T-helper 1 cell treated with Interleukin-12 subunit alpha and Interleukin-12 subunit beta and Interleukin-4 antibody, amounts not matched to agents 30 μg/mL and 1 μg/mL, for 36 hours (primary cell): ENCODE measurements around the gene DCHS1.

Experiments used
- H3K27ac Mint-ChIP-seq: one replicate; pipeline ENCODE4 v1.8.0; 2021; ENCODE audit warnings: mild to moderate bottlenecking, mixed read lengths
- H3K27me3 Mint-ChIP-seq: one replicate; pipeline ENCODE4 v1.8.0; 2021; ENCODE audit warnings: low read depth, mixed read lengths
- H3K36me3 Mint-ChIP-seq: one replicate; pipeline ENCODE4 v1.8.0; 2021; ENCODE audit warnings: low read depth, mixed read lengths
- H3K4me1 Mint-ChIP-seq: one replicate; pipeline ENCODE4 v1.8.0; 2021; ENCODE audit warnings: low read depth, mixed read lengths
- H3K4me3 Mint-ChIP-seq: one replicate; pipeline ENCODE4 v1.8.0; 2021; ENCODE audit warnings: mild to moderate bottlenecking, moderate library complexity, mixed read lengths
- H3K9me3 Mint-ChIP-seq: one replicate; pipeline ENCODE4 v1.8.0; 2021; ENCODE audit warnings: mixed read lengths

Gene DCHS1

DNA sequence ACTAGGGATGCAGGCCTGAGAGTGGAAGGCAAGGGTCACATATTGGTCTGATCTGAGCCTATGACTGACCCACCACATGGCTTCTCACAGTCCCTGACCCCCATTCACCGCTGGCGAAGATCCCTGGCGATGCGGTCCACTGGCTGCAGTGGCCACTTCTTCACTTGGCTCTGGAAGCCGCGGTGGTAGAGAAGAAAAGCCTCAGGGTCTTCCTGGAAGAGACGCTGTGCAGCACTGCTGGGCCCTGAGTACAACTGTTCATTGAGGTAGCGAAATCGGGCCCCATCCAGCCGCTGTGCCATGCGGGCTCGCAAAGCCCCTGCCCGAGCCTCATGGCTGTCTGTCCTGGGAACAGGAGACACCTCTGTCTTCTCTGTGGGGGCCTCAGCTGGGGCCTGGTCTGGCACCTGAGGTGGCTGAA lies 54.6 kb downstream of the DCHS1 start:
- Mint-ChIP-seq H3K27ac (no peak overlapping the region), H3K27me3 (no peaks in the 10 kb centered on the region), H3K9me3 (no peaks in the 10 kb centered on the region), H3K4me1 (peaks cover 16% of the 10 kb centered on the region), H3K36me3 (peaks cover 30% of the 10 kb centered on the region), H3K4me3 (no peak overlapping the region)

DNA sequence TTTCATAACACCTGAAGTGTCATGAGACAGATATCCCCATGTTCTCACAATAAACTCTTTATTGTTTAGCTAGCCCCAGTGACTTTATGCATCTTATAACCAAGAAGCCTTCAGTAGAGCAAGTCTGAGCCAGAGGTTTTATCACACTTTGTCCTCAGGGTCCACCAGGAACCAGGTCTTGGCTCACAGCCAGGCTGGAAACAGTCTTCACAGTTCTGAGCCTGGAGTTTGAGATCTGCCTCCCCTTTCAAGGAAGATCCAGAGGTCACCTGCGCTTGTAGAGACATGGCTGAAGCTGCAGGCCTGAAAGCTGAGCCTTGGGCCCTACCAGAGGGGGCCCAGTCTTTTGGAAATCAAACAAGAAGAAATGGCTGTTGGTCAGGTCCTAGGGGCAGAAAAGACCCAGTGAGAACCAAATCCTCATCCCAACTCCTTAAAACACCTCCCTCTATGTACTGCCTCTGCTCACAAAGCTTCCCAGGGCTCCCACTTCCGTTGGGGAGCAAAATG lies 55.7 kb downstream of the DCHS1 start:
- Mint-ChIP-seq H3K27ac (no peak overlapping the region), H3K36me3 (peaks cover 30% of the 10 kb centered on the region)

DNA sequence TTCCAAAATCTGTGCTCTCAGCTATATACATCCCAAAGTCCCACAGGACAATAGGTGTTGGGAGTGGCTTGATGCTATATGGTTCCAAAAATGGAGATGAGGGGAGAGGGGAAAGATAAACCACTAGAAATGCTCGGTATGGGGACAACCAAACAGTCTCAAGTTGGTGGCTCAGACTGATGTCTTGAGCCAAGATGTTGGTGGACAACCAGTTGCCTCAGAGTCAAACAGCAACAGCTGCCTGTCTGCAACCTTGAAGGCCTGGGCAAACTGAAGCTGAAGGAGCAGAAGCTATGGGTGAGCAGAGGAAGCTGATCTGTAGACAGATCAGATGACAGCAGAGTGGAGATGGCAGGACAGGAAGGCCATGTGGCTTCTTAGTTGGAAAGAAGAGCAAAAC lies 56.2 kb downstream of the DCHS1 start:
- Mint-ChIP-seq H3K4me3 (no peak overlapping the region), H3K4me1 (peaks cover 12% of the 10 kb centered on the region), H3K27me3 (no peaks in the 10 kb centered on the region), H3K36me3 (peaks cover 33% of the 10 kb centered on the region), H3K27ac (no peak overlapping the region), H3K9me3 (no peaks in the 10 kb centered on the region)

More for the DNA sequence above, 55.7 kb downstream of the DCHS1 start:
- Mint-ChIP-seq H3K4me1 (peaks cover 12% of the 10 kb centered on the region), H3K9me3 (no peaks in the 10 kb centered on the region), H3K27me3 (no peaks in the 10 kb centered on the region), H3K4me3 (no peak overlapping the region)

DNA sequence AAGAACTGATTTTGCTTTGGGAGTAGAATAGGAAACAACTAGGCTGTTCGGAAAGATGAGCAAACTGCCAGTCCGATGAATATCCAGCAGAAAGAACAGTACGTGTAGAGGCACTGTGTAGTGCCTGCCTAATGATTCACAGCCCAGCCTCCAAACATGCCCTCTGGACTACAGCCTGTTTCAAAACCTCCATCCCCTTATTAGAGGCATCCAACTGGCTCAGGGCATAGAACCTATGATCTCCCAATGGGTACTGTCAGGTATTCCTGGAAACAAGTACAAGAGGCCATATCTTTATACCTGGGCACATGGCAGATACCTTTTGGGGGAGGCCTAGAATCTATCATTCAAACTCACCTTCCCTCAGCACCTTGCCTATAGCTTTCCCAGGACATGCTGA lies 57.1 kb downstream of the DCHS1 start:
- no peaks in the 10 kb centered on the region for H3K9me3 Mint-ChIP-seq
- H3K36me3 Mint-ChIP-seq = peaks cover 36% of the 10 kb centered on the region
- H3K4me3 Mint-ChIP-seq = no peak overlapping the region
- H3K4me1 Mint-ChIP-seq = peaks cover 17% of the 10 kb centered on the region
- H3K27ac Mint-ChIP-seq = no peak overlapping the region
- H3K27me3 Mint-ChIP-seq = no peaks in the 10 kb centered on the region

DNA sequence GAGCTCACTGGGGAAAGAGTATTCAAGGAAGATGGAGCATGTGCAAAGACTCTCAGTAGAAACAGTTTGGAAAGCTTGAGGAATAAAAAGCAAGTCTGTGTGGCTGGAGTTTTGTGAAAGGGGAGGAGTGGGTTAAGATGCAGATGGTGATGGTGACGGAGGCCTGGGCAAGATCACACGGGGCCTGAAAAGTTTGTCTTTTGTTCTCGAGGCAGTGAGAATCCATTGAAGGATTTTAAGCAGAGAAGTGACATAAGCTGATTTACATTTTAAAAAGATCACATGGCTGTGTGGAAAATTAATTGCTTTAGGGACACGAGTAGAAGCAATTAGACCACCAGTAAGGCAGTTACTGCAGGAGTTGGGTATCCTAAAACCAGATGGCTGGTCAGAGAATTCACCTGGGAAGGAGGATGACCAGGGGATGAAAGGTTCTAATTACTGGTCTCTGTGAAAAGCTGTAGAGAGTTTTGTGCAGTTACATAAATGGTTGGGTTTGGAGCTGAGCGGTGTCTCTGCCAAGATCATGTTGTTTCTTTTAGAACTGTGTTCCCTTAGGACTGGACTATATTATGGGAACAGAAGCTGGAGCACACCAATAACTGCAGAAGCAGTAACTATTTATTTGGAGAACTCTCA lies 59.3 kb downstream of the DCHS1 start:
- peaks cover 40% of the 10 kb centered on the region for H3K36me3 Mint-ChIP-seq
- H3K4me3 Mint-ChIP-seq = no peak overlapping the region
- H3K4me1 Mint-ChIP-seq = peaks cover 17% of the 10 kb centered on the region
- H3K9me3 Mint-ChIP-seq = no peaks in the 10 kb centered on the region
- no peak overlapping the region for H3K27ac Mint-ChIP-seq
- no peaks in the 10 kb centered on the region for H3K27me3 Mint-ChIP-seq

DNA sequence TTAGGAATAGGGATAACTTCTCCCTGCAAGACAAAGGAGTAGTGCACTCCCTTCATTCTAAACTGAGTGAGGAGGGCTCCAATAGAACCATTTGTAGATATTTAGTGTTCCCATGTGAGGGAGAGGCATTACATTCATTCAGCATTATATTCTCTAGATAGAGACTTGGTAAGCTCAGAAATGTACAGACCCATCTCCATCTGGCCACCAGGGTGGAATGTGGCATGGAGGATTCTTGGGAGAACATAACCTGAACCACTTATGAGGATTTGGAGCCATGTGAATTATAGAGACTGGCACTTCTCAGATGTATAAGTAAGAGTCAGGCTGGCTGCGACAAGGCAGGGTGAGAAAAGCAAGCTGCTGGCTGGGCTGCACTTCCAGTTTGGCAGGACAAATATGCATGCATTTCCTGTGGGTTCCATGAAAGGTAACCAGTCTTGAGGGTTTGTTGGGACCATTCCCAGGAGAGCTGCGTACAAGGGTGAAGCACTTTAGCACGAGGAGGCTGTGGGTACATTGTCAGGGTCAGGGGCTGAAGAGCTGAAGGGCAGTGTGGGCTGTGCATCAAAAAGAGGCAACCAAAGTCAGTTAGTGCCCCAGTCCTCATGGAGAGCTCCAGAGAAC lies 61.4 kb downstream of the DCHS1 start:
- H3K27me3 Mint-ChIP-seq = no peaks in the 10 kb centered on the region
- peaks cover 37% of the 10 kb centered on the region for H3K36me3 Mint-ChIP-seq
- no peak overlapping the region for H3K27ac Mint-ChIP-seq
- H3K4me1 Mint-ChIP-seq = peaks cover 10% of the 10 kb centered on the region
- no peaks in the 10 kb centered on the region for H3K9me3 Mint-ChIP-seq
- H3K4me3 Mint-ChIP-seq = no peak overlapping the region

DNA sequence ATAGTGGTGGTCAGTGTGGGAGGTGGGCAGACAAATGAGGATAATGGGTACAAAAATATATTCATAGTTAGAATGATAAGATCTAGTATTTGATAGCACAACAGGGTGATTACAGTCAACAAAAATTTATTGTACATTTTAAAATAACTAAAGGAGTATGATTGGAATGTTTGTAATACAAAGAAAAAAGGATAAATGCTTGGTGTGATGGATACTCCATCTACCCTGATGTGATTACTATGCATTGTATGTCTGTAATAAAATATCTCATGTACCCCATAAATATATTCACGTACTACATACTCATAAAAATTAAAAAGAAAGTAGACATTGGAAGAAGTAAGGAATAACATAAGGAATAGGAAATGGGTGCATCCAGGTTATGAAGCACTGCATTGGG lies 67.6 kb downstream of the DCHS1 start:
- Mint-ChIP-seq H3K36me3 (peaks cover 38% of the 10 kb centered on the region), H3K27ac (no peak overlapping the region), H3K9me3 (peaks cover 21% of the 10 kb centered on the region), H3K4me1 (no peaks in the 10 kb centered on the region), H3K4me3 (no peak overlapping the region), H3K27me3 (no peaks in the 10 kb centered on the region)

DNA sequence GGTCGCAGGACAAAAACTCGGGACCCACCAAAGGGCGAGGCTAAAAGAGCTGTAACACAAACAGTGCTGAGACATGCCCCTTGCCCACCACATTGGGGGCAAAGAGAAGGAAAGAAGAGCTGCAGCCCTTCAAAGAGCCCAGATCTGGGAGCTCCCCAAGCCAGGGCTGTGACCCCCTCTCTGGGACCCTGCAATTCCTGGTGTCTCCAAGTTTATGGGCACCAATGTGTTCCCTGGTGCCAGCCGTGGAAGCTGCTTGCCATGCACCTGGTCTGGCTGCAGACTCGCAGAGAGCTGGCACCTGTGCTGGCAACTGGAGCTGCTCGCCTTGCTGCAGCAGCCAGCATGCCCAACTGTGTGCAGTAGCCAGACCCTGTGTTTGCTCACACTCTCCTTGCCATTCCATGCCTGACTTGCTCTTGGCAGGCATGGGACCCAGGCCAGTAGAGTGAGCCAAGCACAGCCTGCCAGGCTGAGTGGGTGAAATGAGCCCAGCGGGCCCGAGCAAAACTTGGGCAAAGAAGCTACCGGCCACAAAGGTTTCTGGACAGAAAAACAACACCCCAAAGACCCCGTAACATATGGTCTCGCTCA lies 68.2 kb downstream of the DCHS1 start:
- H3K27ac Mint-ChIP-seq = no peak overlapping the region
- no peak overlapping the region for H3K4me3 Mint-ChIP-seq
- H3K9me3 Mint-ChIP-seq = peaks cover 26% of the 10 kb centered on the region
- no peaks in the 10 kb centered on the region for H3K4me1 Mint-ChIP-seq
- H3K36me3 Mint-ChIP-seq = peaks cover 40% of the 10 kb centered on the region
- H3K27me3 Mint-ChIP-seq = no peaks in the 10 kb centered on the region

DNA sequence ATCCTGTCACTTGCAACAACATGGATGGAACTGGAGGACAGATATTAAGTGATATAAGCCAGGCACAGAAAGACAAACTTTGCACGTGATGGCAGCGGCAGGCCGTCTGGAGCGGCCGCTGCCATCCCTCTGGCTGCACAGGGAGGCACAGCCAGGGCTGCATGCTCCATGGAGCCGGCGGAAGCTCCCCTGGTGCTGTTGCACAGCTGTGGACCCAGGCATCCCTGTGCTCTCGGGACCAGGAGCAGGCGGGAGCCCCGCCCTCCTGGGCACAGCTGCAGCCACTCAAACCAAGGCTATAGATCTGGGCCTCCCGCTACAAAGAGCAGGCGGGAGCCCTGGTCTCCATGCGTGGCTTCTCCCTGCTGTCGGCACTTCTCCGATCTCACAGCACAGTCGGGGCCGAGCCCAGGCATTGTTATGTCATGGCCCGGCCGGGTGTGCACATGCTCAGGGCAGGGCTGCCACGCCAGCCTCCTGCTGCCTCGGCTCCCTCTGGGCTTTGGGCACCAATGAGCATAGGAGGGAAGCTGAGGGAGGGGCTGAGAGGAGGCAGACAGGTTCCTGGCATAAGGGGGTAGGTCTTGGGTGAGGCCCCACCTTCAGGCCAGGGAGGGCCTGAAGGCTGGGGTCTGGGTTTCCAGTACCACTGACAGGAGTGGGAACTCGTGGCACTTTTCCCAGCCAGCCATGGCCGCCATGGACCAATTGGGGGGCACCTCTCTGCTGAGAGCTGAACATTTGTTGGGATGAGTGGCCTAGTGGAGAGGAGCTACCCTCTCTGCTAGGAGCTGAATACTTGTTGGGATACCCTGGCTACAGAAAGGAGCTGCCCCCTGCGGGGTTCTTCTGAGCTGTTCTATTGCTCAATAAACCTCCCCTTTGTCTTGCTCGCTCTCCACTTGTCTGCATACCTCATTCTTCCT lies 68.9 kb downstream of the DCHS1 start:
- no peaks in the 10 kb centered on the region for H3K27me3 Mint-ChIP-seq
- no peak overlapping the region for H3K4me3 Mint-ChIP-seq
- H3K4me1 Mint-ChIP-seq = no peaks in the 10 kb centered on the region
- peaks cover 26% of the 10 kb centered on the region for H3K9me3 Mint-ChIP-seq
- peaks cover 40% of the 10 kb centered on the region for H3K36me3 Mint-ChIP-seq
- no peak overlapping the region for H3K27ac Mint-ChIP-seq

DNA sequence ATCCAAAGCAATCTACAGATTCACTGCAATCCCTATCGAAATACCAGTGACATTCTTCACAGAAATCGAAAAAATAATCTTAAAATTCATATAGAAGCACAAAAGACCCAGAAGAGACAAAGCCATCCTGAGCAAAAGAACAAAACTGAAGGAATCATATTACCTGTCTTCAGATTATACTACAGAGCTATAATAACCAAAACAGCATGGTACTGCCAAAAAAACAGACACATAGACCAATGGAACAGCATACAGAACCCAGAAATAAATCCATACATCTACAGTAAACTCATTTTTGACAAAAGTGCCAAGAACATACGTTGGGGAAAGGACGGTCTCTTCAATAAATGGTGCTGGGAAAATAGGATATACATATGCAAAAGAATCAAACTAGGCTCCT lies 71.1 kb downstream of the DCHS1 start:
- peaks cover 42% of the 10 kb centered on the region for H3K36me3 Mint-ChIP-seq
- peaks cover 26% of the 10 kb centered on the region for H3K9me3 Mint-ChIP-seq
- H3K27me3 Mint-ChIP-seq = no peaks in the 10 kb centered on the region
- H3K27ac Mint-ChIP-seq = no peak overlapping the region
- H3K4me3 Mint-ChIP-seq = no peak overlapping the region
- no peaks in the 10 kb centered on the region for H3K4me1 Mint-ChIP-seq

DNA sequence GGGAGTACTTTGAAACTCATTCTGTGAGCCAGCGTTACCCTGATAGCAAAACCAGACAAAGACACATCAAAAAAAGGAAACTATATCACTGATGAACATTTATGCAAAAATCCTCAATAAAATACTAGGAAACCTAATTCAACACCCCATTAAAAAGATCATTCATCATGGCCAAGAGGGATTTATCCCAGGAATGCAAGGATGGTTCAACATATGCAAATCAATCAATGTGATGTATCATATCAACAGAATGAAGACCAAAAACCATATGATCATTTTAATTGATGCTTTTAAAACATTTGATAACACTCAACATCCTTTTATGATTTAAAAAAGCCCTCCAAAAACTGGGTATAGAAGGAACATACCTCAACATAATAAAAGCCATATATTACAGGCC lies 72.0 kb downstream of the DCHS1 start:
- Mint-ChIP-seq H3K36me3 (peaks cover 42% of the 10 kb centered on the region), H3K27ac (no peak overlapping the region), H3K9me3 (peaks cover 26% of the 10 kb centered on the region), H3K4me1 (no peaks in the 10 kb centered on the region), H3K4me3 (no peak overlapping the region), H3K27me3 (no peaks in the 10 kb centered on the region)

DNA sequence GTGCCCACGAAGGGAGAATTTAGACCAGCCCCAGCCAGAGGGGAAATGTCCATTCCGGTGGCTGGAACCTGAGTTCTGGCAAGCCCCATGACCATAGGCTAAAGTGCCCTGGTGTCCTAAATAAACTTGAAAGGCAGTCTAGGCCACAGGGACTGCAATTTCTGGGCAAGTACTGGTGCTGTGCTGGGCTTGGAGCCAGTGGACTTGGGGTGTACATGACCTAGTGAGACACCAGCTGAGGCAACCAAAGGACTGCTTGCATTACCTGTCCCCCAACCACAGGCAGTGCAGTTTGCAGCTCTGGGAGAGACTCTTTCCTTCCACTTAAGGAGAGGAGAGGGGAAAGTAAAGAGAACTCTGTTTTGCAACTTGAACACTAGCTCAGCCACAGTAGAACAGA lies 75.9 kb downstream of the DCHS1 start:
- Mint-ChIP-seq H3K36me3 (peaks cover 34% of the 10 kb centered on the region), H3K27ac (no peak overlapping the region), H3K9me3 (peaks cover 22% of the 10 kb centered on the region), H3K27me3 (no peaks in the 10 kb centered on the region), H3K4me1 (no peaks in the 10 kb centered on the region), H3K4me3 (no peak overlapping the region)

DNA sequence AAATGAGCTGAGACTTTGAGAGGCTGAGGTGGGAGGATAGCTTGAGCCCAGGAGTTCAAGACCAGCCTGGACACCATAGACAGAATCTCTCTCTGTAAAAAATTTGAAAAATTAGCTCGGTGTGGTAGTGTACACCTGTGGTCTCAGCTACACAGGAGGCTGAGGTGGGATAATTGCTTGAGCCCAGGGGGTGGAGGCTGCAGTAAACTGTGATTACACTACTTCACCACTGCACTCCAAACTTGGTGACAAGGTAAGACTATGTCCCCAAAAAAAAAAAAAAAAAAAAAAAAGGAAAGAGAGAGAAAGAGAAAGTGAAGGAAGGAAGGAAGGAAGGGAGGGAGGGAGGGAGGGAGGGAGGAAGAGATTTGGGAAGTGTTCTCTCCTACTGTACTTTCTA lies 77.5 kb downstream of the DCHS1 start:
- no peaks in the 10 kb centered on the region for H3K4me1 Mint-ChIP-seq
- no peak overlapping the region for H3K4me3 Mint-ChIP-seq
- no peak overlapping the region for H3K27ac Mint-ChIP-seq

More for the DNA sequence above, 77.5 kb downstream of the DCHS1 start:
- Mint-ChIP-seq H3K27me3 (no peaks in the 10 kb centered on the region), H3K9me3 (peaks cover 7% of the 10 kb centered on the region), H3K36me3 (peaks cover 19% of the 10 kb centered on the region)
